Stimulated activated CD4-positive, alpha-beta T cell treated with anti-CD3 and anti-CD28 coated beads, TNF-alpha, amount 100 ng/mL, for 4 hours (primary cell): ENCODE data around the gene MPLKIP.
"Not testable (repeated sequence)": the region's sequence is repeated elsewhere in the genome, so short reads cannot be mapped to it uniquely, and the experiment has no call there.

ENCODE experiments used
- DNase-seq, 3 experiments: peaks; one replicate each; pipeline ENCODE4 v3.0.0-alpha.2; 2020; ENCODE audit warnings: low read depth in 3 of 3

MPLKIP gene

DNA sequence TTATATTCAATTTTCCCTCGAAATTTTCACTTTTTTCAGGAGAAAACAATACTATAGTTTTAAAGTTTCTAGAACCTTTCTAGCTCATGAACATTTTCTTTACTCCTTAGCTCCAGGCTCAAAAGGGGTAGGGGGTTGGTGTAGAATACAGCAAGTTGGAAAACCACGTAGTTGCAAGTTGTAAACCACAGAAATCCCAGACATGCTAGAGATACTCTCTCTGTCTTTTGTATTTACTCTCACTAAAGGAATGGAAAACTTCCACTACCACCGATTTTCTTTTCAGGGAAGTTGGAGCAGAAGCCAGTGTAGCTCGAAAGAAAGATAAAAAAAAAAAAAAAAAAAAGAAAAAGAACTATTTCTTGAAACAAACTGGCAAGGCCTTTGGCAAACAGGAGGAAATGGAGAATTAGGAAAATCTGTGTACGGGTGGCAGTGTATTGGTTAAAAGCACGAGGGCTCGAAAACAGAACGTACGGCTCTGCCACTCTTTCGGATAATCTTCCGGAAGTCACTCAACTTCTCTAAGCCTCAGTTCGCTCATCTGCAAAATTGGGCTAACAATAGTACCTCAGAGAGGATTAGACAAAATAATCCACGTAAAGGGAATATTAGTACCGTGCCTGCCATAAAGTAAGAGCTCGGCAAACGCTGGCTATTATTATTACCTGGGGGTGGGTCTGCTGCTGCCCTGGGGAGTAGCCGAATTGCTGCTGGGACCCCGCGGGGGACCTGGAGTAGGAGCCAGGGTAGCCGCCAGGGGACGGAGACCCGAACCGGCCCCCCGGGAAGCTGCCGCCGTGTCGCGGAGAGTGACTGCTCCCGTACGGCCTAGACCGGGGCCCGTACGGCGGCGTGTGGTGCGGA, 628 bp downstream of the MPLKIP start:
- no peak for DNase-seq

DNA sequence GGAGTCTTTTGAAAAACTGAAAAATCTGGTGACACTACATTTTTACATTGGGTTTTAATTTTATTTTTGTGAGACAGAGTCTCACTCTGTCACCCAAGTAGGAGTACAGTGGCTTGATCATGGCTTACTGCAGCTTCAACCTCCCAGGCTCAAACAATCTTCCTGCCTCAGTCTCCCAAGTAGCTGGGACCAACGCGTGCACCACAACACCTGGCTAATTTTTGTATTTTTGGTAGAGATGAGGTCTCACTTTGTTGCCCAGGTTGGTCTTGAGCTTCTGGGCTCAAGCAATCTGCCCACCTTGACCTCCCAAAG, 11.5 kb downstream of the MPLKIP start:
- DNase-seq, result no peak

DNA sequence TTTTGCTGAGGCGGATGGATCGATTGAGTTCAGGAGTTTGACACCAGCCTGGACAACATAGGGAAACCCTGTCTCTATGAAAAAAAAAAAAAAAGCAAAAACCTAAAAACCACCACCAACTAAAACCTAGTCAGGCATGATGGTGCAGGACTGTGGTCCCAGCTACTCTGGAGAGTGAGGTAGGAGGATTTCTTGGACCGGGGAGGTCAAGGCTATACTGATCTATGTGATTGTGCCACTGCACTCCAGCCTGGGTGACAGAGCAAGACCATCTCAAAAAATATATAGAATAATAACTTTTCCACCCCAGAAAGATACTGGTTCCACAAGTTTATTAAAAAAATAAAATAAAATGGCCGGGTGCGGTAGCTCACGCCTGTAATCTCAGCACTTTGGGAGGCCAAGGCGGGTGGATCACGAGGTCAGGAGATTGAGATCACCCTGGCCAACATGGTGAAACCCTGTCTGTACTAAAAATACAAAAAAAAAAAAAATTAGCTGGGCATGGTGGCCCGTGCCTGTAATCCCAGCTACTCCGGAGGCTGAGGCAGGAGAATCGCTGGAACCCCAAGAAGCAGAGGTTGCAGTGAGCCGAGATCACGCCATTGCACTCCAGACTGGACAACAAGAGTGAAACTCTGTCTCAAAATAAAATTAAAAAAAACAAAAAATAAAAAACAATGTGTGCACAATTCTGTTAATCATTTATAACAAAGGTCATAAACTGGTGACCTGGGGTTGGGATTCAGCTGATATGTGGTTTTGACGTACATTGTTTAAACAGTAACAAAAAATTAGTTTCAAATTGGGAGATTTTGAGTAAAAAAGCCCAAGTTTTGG, 12.1 kb downstream of the MPLKIP start:
- not testable (repeated sequence) for DNase-seq

DNA sequence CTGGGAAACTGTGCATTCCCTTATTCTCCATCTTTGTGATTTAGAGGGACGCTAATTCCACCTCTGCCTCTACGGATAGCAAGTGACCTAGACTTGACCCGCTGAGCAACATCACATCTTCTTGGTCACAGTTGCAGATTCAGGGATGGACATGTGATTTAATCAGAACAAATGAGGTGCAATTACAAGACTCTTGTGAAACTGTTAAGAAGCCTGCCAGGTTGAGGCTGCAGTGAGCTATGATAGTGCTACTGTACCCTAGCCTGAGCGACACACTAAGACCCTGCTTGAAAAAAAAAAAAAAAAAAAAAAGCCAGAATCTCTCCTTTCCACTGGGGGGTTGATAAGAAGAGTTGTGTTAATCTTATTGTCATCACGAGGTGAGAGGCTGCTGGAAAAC, 14.4 kb downstream of the MPLKIP start:
- DNase-seq, result no peak

DNA sequence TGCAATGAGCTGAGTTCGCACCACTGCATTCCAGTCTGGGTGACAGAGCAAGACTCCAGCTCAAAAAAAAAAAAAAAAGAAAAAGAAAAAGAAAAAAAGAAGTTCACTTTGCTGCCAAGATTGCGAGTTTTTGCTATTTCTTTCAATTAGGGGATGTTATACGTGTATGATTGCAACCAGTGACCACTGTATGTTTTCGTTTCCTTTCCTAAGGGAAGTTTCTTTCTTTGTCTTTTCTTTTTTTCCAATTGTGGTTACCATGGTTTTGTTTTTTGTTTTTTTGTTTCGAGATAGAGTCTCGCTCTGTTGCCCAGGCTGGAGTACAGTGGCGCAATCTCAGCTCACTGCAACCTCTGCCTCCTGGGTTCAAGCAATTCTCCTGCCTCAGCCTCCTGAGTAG, 16.2 kb downstream of the MPLKIP start:
- DNase-seq, result not testable (repeated sequence)

DNA sequence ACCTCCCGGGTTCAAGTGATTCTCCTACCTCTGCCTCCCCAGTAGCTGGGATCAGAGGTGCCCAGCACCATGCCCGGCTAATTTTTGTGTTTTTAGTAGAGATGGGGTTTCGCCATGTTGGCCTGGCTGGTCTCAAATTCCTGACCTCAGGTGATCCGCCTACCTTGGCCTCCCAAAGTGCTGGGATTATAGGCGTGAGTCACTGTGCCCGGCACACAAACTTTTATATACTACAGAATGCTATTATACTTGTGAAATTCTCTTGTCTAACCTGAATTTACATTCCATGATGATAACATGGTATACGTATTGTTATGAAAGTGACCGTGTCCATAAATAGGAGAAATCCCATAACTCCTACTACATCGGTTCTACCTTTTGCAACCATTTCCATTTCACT, 17.2 kb downstream of the MPLKIP start:
- DNase-seq, result not testable (repeated sequence)

DNA sequence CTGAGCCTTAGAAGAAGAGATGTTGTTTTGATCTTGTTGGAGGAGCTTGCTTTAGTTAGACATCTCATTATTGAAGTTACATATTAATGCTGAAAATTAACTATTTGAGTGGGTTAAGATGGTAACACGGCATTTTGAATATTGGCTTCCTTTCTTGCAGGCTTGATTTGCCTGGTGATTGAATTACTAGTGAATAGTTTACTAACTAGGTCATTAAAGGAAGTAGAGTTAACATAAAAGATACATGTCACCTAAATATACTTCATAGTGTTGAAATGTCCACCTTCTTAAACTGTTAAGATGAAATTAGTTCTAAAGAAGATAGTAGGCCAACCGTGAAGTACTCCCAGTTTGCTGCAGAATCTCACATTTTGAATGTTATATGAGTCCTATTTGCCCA, 18.5 kb downstream of the MPLKIP start:
- no peak for DNase-seq

DNA sequence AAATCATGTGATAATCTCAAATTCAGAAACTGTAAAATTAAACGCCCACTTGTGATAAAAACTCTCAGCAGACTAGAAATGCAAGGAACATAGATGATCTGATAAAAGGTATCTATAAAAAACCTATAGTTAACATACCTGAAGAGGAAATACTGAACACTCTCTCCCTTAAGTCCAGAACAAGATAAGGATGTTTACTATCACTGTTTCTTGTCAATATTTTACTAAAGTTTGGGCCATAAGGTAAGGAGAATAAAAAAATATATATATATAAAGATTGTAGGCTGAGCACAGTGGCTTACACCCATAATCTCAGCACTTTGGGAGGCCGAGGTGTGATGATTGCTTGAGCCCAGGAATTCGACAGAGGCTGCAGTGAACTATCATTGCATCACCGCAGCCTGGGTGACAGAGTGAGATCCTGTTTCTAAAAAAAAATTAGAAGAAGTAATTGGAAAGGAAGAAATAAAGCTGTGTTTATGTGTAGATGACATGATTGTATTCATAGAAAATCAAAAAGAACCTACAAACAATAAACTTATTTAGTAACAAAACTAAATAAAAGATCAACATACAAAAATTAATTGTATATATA, 28.4 kb downstream of the MPLKIP start:
- DNase-seq, result no peak

DNA sequence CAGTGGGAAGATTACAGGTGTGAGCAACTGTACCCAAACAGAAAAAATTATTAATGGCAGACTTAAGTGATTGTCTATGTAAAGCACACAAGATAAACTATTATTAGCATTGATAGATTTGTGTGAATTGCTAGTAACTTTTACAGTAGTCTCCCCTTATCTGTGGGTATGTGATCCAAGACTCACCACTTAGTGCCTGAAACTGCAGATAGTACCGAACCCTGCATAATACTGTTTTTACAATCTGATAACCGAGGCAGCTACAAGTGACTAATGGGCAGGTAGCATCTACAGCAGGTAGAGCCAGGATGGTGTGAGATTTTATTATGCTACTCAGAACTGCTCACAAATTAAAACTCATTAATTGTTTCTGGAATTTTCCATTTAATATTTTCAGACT, 31.5 kb downstream of the MPLKIP start:
- DNase-seq, result no peak

DNA sequence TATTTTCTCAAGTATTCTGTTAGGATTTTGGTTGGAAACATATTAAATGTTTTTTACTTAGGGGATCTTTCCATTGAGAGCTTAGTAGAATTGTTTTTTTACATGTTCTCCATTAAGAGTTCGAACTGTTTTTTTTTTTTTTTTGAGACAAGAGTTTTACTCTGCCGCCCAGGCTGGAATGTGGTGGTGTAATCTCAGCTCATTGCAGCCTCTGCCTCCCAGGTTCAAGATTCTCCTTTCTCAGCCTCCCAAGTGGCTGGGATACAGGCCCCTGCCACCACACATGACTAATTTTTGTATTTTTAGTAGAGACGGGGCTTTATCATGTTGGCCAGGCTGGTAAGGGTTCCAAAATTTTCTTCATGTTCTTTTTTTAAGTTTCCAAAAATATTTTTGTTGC, 33.2 kb downstream of the MPLKIP start:
- no peak for DNase-seq

DNA sequence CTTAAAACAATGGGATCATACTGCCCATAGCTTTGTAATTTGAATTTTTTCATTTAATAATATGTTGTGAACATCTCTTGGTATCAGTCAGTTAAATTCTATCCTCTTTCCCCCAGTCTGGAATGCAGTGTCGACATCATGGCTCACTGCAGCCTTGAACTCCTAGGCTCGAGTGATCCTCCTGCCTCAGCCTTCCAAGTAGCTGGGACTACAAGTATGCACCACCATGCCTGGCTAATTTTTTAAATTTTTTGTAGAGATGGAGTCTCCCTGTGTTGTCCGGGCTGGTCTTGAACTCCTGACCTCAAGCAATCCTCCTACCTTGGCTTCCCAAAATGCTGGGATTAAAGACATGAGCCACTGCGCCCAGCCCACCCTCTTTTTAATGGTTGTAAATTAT, 34.6 kb downstream of the MPLKIP start:
- DNase-seq, result no peak

DNA sequence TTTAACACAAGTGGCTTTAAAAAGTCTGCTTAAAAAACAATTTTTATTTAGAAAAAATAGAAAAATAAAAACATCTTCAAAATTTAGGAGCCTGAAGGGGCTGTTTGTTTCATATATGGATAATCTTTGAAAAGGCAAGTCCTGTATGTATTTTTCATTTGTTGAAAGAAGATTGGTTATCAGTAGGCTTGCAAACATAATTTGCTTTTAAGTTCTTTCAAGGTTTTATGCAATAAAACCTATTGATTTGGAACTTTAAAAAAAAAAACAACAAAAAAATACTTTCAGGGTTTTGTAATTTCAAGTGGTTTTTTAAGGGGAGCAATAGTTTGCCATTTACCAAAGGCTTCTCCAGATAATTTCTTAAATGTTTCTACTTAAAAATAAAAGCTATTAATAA, 35.6 kb downstream of the MPLKIP start:
- DNase-seq, result no peak

DNA sequence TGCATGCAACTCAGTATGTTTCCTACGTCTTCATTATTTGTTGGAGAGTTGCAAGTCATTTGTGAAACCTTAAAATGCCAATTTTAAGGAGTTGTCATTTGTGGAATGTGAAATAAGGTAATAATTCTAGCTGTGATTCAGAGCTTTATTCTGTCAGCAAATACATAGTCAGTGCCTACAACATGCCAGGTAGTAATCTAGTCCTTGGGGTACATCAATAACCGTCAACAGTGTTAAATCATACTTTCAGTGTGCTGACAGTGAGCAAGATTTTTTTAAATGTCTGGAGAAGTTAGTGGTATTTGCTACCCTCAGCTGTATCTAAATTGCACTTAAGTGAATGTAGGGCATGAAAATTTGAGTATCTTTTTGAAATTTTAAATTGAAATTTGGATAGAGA, 36.7 kb downstream of the MPLKIP start:
- no peak for DNase-seq

DNA sequence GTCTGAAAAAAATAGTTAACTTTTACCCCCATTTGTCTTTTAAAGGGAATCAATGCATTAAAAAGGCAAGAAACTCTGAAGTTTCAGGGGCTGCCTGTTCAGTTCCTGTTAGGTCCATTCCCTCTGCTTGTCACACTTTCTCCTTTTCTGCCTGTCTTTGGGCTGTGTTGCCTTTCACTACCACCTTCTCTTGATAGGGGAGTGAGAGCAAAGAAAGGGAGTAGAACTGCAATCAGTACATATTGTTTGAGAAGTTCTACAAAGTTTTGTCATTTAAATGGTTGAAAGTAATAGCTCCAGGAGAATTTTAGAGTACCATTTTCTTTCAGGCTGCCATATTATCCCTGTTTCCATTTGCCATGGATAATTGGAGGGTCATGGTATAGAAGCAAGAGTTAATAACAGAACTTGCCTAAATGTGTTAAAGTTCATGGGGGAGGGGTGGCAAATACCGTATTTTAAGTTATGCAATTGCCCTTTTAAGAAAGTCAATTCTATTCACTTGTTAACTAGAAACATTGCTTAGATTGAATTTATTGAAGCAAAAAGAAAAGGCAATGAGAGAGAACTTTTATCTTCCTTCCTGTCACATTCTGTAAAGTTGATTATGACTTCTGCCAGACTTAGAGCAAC, 38.6 kb downstream of the MPLKIP start:
- no peak for DNase-seq

DNA sequence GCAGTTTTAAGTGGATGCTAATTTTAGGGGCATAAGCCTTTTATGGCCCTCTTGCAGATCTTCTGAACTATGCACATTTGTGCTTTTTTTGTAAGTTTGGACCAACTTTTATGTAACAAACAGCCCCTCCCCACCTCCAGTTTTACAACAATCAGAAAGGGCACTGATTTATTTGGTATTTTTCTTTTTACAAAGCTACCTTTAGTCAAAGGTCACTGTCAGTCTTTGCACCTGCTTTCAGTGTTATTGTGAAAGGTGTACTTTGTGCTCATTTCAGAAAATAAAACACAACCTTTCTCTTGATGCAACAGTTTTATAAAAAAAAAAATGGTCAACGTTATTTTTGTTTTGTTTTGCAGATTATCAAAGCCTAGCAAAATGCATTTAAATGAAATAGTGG, 39.2 kb downstream of the MPLKIP start:
- no peak for DNase-seq

DNA sequence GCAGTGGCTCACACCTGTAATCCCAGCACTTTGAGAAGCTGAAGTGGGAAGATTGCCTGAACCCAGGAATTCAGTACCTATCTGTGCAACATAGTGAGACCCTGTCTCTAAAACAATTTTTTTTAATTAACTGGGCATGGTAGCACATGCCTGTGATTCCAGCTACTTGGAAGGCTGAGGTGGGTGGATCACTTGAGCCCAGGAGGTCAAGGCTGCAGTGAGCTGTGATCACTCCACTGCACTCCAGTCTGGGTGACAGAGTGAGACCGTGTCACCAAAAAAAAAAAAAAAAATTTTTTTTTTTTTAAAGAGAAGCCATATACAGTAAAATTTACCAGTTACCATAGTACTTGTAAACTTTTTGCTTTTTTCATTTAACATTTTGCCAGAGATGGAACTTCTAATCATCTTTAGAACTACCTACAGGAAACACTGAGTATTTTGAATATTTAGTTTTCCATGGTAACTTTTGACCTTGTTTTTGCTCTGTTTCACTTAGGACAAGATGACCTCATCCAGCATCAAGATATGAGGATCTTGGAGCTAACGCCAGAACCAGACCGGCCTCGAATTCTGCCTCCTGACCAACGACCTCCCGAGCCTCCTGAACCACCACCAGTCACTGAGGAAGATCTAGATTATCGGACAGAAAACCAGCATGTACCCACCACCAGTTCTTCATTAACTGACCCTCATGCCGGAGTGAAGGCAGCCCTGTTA, 40.6 kb downstream of the MPLKIP start:
- no peak for DNase-seq

DNA sequence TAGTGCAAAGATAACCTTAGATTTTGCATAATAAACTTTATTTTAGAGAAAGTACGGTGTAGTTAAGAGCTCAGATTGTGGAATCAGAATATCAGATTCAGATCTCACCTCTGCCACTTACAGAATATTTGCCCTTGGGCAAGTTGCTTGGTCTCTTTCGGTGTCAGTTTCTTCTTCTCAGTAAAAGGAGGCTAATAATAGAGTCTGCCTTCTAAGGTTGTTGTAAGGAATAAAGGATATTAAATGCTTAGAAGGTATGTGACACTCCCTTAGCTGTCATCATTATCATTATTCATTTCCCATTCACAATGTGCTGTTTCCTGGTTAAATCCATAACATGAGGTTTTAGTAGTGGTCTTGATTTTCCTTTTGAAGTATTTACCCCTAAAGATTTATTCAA, 42.2 kb downstream of the MPLKIP start:
- DNase-seq, result no peak

DNA sequence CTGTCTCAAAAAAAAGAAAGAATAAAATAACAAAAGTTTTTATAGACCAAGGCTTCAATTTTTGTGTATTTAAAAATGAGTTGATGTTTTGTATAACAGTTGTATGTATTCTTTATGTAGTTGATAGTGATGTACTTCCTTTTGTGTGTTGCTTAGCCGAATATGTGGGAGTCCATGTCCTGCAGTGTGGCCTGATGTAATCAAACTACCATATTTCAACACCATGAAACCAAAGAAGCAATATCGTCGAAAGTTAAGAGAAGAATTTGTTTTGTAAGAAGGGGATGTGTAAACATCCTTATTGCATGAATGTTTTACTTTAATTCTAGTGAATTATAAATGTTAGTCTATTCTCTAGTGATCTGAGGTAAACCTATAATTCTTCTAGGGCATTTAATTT, 56.6 kb downstream of the MPLKIP start:
- no peak for DNase-seq
